GM19023 (cell line): ENCODE results near the gene FRMD4B.

ENCODE experiments used
- ATAC-seq: cut with Tn5 transposase; IDR thresholded peaks from one replicate; pipeline ENCODE4 v1.9.1; 2021; ENCODE audit warnings: mild to moderate bottlenecking, moderate library complexity; ENCODE audit not compliant: unreplicated experiment

The FRMD4B gene

DNA sequence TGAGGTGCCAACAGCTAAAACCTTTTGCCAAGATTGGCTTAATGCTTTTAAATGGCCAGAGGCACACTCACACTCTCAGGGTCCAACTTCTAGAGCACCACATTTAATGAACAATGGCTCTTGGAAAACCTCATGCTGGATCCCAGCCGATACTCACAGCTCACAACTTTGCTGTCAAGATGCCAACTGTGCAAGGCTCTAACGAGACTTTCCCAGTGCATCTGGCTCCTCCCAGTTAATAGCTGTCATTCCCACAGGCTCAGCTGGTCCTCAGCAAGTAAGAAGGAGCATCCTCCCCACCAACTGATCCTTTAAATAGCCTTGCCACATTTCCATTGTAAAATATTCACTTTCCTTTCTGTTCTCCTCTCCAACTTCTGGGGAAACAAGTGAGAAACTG is 20.3 kb upstream of the FRMD4B start:
- no peak for ATAC-seq

GRCh38 chr3:69405067-69405466 is 19.2 kb upstream of the FRMD4B start:
- no peak for ATAC-seq

GRCh38 chr3:69403454-69403853 is 17.6 kb upstream of the FRMD4B start:
- ATAC-seq: no peak

DNA sequence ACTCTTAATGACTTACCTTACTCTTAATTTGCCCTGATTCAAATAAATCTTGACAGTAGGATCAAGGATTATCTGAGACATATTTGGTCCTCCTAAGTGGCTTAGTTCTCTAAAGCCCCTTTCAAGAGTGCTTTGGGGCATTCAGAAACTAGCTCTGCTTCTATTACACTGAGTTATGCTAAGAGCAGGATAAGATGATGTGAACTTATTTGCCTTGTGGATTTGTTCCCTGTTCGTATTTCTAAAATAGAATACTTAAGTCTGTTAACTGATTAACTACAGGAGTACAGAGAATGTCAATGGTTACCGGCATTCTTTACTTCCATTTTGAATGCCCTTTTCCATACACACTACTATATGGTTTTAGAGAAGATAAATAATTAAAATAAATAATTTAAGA is 14.8 kb upstream of the FRMD4B start:
- no peak for ATAC-seq

GRCh38 chr3:69392850-69393249 is 7.0 kb upstream of the FRMD4B start:
- no peak for ATAC-seq

GRCh38 chr3:69392415-69392814 is 6.5 kb upstream of the FRMD4B start:
- ATAC-seq: no peak

GRCh38 chr3:69391554-69391953 is 5.7 kb upstream of the FRMD4B start:
- no peak for ATAC-seq

DNA sequence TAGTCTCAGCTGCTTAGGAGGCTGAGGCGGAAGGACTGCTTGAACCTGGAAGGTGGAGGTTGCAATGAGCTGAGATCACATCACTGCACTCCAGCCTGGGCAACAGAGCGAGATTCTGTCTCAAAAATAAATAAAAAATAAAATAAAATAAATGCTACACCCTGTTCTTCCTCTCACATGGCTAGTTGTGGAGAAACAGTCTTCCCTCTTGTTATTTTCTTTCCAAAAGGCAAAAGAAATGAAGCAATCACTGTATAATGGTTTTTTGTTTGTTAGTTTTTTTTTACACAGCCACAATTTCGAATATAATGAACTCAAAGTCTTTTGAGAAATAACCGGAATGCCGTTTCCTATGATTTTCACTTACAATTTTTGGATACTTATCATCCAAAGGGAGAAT is 4.9 kb upstream of the FRMD4B start:
- ATAC-seq: no peak

DNA sequence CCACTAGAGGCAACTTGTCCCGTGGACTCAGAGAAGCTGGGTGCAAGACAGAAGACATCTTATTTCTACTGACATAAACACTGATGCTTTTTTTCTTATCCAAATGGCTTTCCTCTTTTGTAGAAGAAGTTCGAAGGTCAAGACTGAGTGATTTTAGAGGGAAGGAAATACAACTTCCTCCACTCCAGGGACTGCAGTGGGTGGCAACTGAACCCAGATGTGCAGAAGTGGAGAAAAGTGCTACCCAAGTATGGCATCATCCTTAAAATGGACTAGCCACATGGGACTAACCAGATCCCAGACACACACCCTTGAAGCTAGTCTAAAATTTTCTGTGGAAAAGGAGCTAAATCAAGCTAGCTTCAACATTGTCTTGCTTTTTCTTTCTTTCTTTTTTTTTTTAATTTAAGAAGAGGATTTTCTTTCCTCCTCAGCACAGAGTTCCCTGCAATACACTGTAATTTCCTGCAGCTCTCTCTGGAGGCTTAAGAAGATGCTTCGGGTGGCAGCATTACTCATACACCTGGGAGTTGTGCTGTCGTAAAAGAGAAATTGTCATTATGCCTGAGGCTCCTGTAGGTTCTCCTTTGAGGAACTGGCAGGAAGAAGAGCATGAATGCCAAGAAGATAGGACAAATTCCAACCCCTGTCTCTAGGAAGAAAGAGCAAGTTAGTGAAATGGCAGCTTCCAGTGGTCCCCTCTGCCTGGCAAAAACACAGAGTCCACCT is 3.8 kb upstream of the FRMD4B start:
- ATAC-seq: no peak

GRCh38 chr3:69388241-69388640 is 2.4 kb upstream of the FRMD4B start:
- ATAC-seq: no peak

- no peak for ATAC-seq
These were observed 883 bp upstream of the FRMD4B start for GRCh38 chr3:69386556-69387385.

DNA sequence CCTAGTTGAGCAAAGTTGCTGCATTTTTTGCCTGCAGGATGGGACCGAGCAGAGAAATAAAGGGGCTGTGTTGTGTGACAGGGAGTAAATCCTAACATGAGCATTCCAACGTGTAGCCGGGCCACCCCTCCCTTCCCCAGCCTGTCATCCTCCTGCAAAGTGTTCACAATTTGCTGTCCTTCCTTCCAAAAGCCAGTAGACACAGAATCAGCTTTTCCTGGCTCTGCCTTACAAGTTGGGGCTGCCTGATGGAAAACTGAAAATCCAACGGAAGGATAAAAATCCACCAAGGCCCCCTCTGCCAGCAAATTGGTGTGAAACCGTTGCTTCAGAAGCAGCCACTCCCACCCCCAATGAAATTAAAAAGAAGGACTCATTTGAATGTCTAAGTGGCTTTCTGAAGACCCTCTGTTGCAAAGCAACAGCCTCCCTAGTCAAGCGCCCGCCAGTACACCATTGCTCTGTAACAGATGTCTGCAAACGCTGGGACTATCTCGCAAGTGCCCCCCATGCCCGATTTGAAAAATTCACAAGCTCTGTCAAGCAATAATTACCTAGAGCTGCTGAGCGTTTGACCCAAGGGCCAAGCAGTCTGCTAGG is 665 bp downstream of the FRMD4B start:
- no peak for ATAC-seq

DNA sequence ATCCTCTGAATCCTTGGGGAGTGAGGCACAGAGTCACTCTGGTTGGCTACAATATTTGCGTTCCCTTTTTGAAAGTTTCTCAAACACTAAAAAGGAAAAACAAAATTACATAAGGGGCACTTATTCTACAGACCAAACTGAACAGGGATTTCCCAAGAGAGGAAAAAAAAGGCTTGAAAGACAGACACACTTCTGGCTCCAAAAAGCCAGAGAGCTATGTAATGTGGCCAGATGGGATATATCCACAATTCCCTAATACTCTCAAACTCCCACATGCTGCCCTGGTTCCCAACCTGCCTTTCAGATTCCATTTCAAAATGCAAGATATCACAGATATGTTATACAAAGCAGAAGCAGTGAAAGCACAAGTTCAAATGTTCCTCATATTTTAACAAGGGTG is 1.6 kb downstream of the FRMD4B start:
- ATAC-seq: no peak

DNA sequence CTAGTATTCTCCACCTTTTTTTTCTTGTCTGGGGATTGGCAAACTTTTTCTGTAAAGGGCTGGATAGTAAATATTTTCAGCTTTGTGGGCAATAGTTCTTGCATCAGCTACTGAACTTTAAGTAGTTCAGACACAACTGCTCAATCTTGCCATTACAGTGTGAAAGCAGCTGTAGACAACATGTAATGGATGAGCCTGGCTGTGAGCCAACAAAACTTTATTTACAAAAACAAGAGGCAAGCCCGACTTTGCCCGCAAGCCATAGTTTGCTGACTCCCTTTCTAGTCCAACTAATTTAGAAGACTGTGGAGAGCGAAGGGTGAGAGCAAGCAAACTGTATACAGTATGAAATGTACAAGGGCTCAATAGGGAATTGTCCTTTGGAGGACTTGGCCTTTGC is 6.2 kb downstream of the FRMD4B start:
- no peak for ATAC-seq

GRCh38 chr3:69378112-69378802 is 7.6 kb downstream of the FRMD4B start:
- ATAC-seq: no peak

GRCh38 chr3:69377262-69377661 is 8.6 kb downstream of the FRMD4B start:
- ATAC-seq: no peak

DNA sequence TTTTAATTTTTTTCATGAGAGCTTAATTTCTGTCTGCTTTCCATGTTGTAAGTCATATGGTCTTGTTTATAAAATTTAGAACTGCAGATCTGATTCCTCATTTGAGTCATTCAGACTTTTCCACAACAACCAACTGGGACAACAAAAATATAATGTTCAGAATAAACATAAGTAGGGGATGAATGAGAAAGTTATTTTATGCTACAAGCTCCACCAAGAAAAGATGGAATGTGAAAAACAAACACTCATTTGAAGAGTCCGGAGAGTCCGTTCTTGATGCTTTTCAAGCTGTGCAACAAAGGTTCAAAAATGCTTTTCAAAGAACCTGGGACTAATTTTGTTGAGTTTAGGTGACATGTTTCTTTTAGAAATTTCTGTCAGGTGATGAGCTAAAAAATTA is 9.2 kb downstream of the FRMD4B start:
- ATAC-seq: no peak

GRCh38 chr3:69371816-69372215 is 14.1 kb downstream of the FRMD4B start:
- ATAC-seq: no peak

- no peak for ATAC-seq
These were observed 15.0 kb downstream of the FRMD4B start for GRCh38 chr3:69370901-69371301.

GRCh38 chr3:69370156-69370883 is 15.6 kb downstream of the FRMD4B start:
- no peak for ATAC-seq
